HepG2 (cell line): ENCODE data around the gene SH3GL1. TPM values are rescaled to one million over a fixed set of nuclear protein-coding genes. Genes with fewer than 3 reads are reported as not detected.

Experiments
- ATAC-seq: fragments of 200-7000 bp; cut with Tn5 transposase; 3 replicates; pipeline ENCODE4 v1.9.1; 2020; ENCODE audit warnings: mild to moderate bottlenecking, moderate library complexity
- BruUV-seq: library from RNA; stranded (reverse); fragments of 400-500 nt; replicated peaks from 2 replicates; lab custom pipeline; 2021; lab: Mats Ljungman, UMichigan
- CTCF ChIA-PET: fragments of 300-600 bp; formaldehyde crosslinking; extraction: SDS; loops from one replicate; lab custom pipeline; 2021; ENCODE audit warnings: low total read pairs, inconsistent platforms, low intra/inter-chr PET ratio; lab: Yijun Ruan, JAX
- POLR2A ChIA-PET: fragments of 350-600 bp; sonication (Branson Sonifier 250); formaldehyde crosslinking; loops from one replicate; lab custom pipeline; 2020; ENCODE audit warnings: antibody characterized with exemption, inconsistent platforms; lab: Yijun Ruan, JAX
- DNase-seq: peaks from one replicate; pipeline ENCODE4 v3.0.0-alpha.2; 2015; ENCODE audit warnings: low spot score
- FAIRE-seq: peaks from 3 replicates; lab custom pipeline; 2011; peaks lifted over from hg19 to GRCh38; lab: Jason Lieb, UNC
- H2AFZ ChIP-seq: one replicate; pipeline ENCODE4 v1.6.1; 2011; ENCODE audit warnings: low read length, inconsistent platforms
- H3K27ac ChIP-seq: fragments of 300-600 bp; 3 replicates; pipeline ENCODE4 v1.8.0; 2011; ENCODE audit warnings: mixed run types, mild to moderate bottlenecking, mixed read lengths, low read length, inconsistent platforms; ENCODE audit not compliant: insufficient read depth; ENCODE audit errors: extremely low read length
- H3K27me3 ChIP-seq, 2 experiments: fragments of 200-600 bp in 1 of 2; 2 replicates in 1 of 2; 3 replicates in 1 of 2; pipeline versions ENCODE4 v1.6.0 to v1.8.0; 2011; ENCODE audit warnings: low read length in 2 of 2, mild to moderate bottlenecking in 2 of 2, moderate library complexity in 2 of 2, inconsistent platforms in 1 of 2; ENCODE audit not compliant: insufficient read depth in 2 of 2, control insufficient read depth in 1 of 2
- H3K36me3 ChIP-seq, 2 experiments: fragments of 200-600 bp in 1 of 2; replicated peaks in 1 of 2; 2 replicates in 1 of 2; 3 replicates in 1 of 2; pipeline versions ENCODE4 v1.5.1 to v1.8.0; 2011; ENCODE audit warnings: low read length in 2 of 2, inconsistent platforms in 1 of 2; ENCODE audit not compliant: insufficient read depth in 2 of 2, control insufficient read depth in 1 of 2
- H3K4me1 ChIP-seq: 2 replicates; pipeline ENCODE4 v1.5.1; 2012; ENCODE audit warnings: low read length, inconsistent platforms; ENCODE audit not compliant: insufficient read depth
- H3K4me2 ChIP-seq: 2 replicates; pipeline ENCODE4 v1.6.0; 2011; ENCODE audit warnings: low read depth, low read length, inconsistent platforms
- H3K4me3 ChIP-seq, 3 experiments: fragments of 200-600 bp in 1 of 3; sonication (generic), shearing (Covaris generic) in 1 of 3; replicated peaks in 1 of 3; 2 replicates each; pipeline ENCODE4 v1.5.1; 2011 to 2016; ENCODE audit warnings: low read length in 3 of 3, inconsistent platforms in 2 of 3, low read depth in 2 of 3, mild to moderate bottlenecking in 2 of 3, control low read depth in 1 of 3, mixed read lengths in 1 of 3; ENCODE audit not compliant: insufficient read depth in 1 of 3
- H3K79me2 ChIP-seq: one replicate; pipeline ENCODE4 v1.6.1; 2011; ENCODE audit warnings: low read length, inconsistent platforms; ENCODE audit not compliant: insufficient read depth
- H3K9ac ChIP-seq: 2 replicates; pipeline ENCODE4 v1.6.0; 2011; ENCODE audit warnings: mild to moderate bottlenecking, low read depth, low read length, inconsistent platforms; ENCODE audit not compliant: insufficient read depth
- H3K9me3 ChIP-seq: 2 replicates; pipeline ENCODE4 v1.5.1; 2012; ENCODE audit warnings: mild to moderate bottlenecking, low read length
- H4K20me1 ChIP-seq: 2 replicates; pipeline ENCODE4 v1.6.0; 2011; ENCODE audit warnings: inconsistent platforms, mild to moderate bottlenecking, low read length, moderate library complexity; ENCODE audit not compliant: insufficient read depth
- ASH2L ChIP-seq: fragments of 300-600, 200-600 bp; sonication (generic); IDR thresholded peaks from 2 replicates; pipeline ENCODE4 v1.7.0; 2017; ENCODE audit warnings: low read depth, mild to moderate bottlenecking, moderate library complexity, mixed read lengths, low read length; ENCODE audit not compliant: insufficient read length
- BCL6 ChIP-seq: IDR thresholded peaks from 2 replicates; pipeline ENCODE4 v1.6.1; 2016; ENCODE audit warnings: missing genetic modification reagents, missing compliant biosample characterization
- HMG20B ChIP-seq: conservative IDR thresholded peaks from 2 replicates; pipeline ENCODE4 v1.6.1; 2016; ENCODE audit warnings: missing genetic modification reagents, missing compliant biosample characterization
- KLF16 ChIP-seq, 2 experiments: sonication (generic) in 1 of 2; formaldehyde crosslinking in 1 of 2; IDR thresholded peaks; 2 replicates each; pipeline versions ENCODE4 v1.6.1 to v1.8.0; 2016 to 2023; ENCODE audit warnings: missing genetic modification reagents in 2 of 2, missing compliant biosample characterization in 1 of 2
- MEIS1 ChIP-seq: sonication (generic); formaldehyde crosslinking; IDR thresholded peaks from 2 replicates; pipeline ENCODE4 v1.9.0; 2021; ENCODE audit warnings: mild to moderate bottlenecking, missing genetic modification reagents, moderate library complexity, borderline replicate concordance
- NFE2 ChIP-seq: sonication (generic); formaldehyde crosslinking; IDR thresholded peaks from 2 replicates; pipeline ENCODE4 v1.4.0; 2020; ENCODE audit warnings: missing genetic modification reagents
- NR2C2 ChIP-seq: sonication (generic); formaldehyde crosslinking; IDR thresholded peaks from 2 replicates; pipeline ENCODE4 v1.4.0; 2020; ENCODE audit warnings: missing genetic modification reagents, mild to moderate bottlenecking, moderate library complexity, borderline replicate concordance
- PRMT3 ChIP-seq: sonication (generic); formaldehyde crosslinking; IDR thresholded peaks from 2 replicates; pipeline ENCODE4 v1.8.1; 2022; ENCODE audit warnings: low read depth, mild to moderate bottlenecking, moderate library complexity, missing genetic modification reagents, borderline replicate concordance
- RFX5 ChIP-seq: IDR thresholded peaks from 2 replicates; pipeline ENCODE4 v1.6.1; 2011; ENCODE audit warnings: low read depth, low read length, improper control_type of control experiment
- SNAPC2 ChIP-seq: sonication (generic); formaldehyde crosslinking; IDR thresholded peaks from 2 replicates; pipeline ENCODE4 v1.8.1; 2022; ENCODE audit warnings: mild to moderate bottlenecking, missing genetic modification reagents
- TBX3 ChIP-seq: fragments of 450-650 bp; IDR thresholded peaks from 2 replicates; pipeline ENCODE4 v1.6.1; 2017; ENCODE audit warnings: antibody characterized with exemption, mild to moderate bottlenecking, inconsistent platforms, borderline replicate concordance
- TIGD3 ChIP-seq: sonication (generic); formaldehyde crosslinking; IDR thresholded peaks from 2 replicates; pipeline ENCODE4 v1.5.1; 2020; ENCODE audit warnings: mild to moderate bottlenecking, missing genetic modification reagents, borderline replicate concordance
- ZMYM2 ChIP-seq: sonication (generic); formaldehyde crosslinking; IDR thresholded peaks from 2 replicates; pipeline ENCODE4 v1.8.0; 2022; ENCODE audit warnings: mild to moderate bottlenecking, missing genetic modification reagents
- ZMYM3 ChIP-seq: sonication (generic); formaldehyde crosslinking; IDR thresholded peaks from 2 replicates; pipeline ENCODE4 v1.5.1; 2020; ENCODE audit warnings: mild to moderate bottlenecking, missing genetic modification reagents
- ZNF101 ChIP-seq: sonication (generic); formaldehyde crosslinking; IDR thresholded peaks from 2 replicates; pipeline ENCODE4 v1.4.0; 2020; ENCODE audit warnings: mild to moderate bottlenecking, low read depth, missing genetic modification reagents, borderline replicate concordance
- ZNF556 ChIP-seq: sonication (generic); formaldehyde crosslinking; IDR thresholded peaks from 2 replicates; pipeline ENCODE4 v1.4.0; 2020; ENCODE audit warnings: mild to moderate bottlenecking, missing genetic modification reagents, borderline replicate concordance
- WGBS: methylation state at CpG from one replicate; pipeline ENCODE4 v1.1.6; 2017; ENCODE audit warnings: low lambda C conversion rate; 5-methylcytosine and 5-hydroxymethylcytosine counted together
- in situ Hi-C: cut with HindIII; loops from 2 replicates; pipeline ENCODE4 v1.10.0; 2017; ENCODE audit warnings: low pct_unique_long_range_greater_than_20kb; ENCODE audit not compliant: extremely low pct_ligation_motif_present
- intact Hi-C: fragments of 100-400 bp; cut with micrococcal nuclease; formaldehyde crosslinking; loops from one replicate; pipeline ENCODE4 v1.10.0; 2022; ENCODE audit not compliant: unreplicated experiment
- polyA plus RNA-seq, 8 experiments: library from polyadenylated mRNA; depleted of rRNA in 3 of 8; stranded (reverse) in 7 of 8; unstranded in 1 of 8; fragments of >200 nt; fragmentation: Illumina TruSeq in 4 of 8; extraction: Trizol in 4 of 8; gene quantifications; 2 replicates each; pipeline versions ENCODE4 v1.2.1 to v1.2.3, GENCODE V29; 2011 to 2016; ENCODE audit warnings: low read depth in 4 of 8, missing spikeins in 1 of 8, mixed read lengths in 1 of 8; ENCODE audit not compliant: insufficient read depth in 1 of 8
- total RNA-seq, 5 experiments: library from RNA; depleted of rRNA; stranded (reverse); fragments of >200 nt; fragmentation: Illumina TruSeq; extraction: Trizol; gene quantifications; 2 replicates each; pipeline ENCODE4 v1.2.3, GENCODE V29; 2016; ENCODE audit warnings: low read depth in 1 of 5
- TF ChIP-seq, protein P1 (sequence below): IDR thresholded peaks from 2 replicates; pipeline ENCODE4 v1.6.1; 2016; ENCODE audit warnings: missing genetic modification reagents, missing compliant biosample characterization
- TF ChIP-seq, protein P2 (sequence below): sonication (generic); formaldehyde crosslinking; IDR thresholded peaks from 2 replicates; pipeline ENCODE4 v1.8.1; 2022; ENCODE audit warnings: mild to moderate bottlenecking, missing genetic modification reagents
- TF ChIP-seq, protein P3 (sequence below): sonication (generic); formaldehyde crosslinking; IDR thresholded peaks from 2 replicates; pipeline ENCODE4 v1.5.1; 2020; ENCODE audit warnings: missing genetic modification reagents, mild to moderate bottlenecking, borderline replicate concordance

SH3GL1 gene
- total and polyA plus RNA-seq, 2 of the 13 experiments (the other 11 are each of a cell fraction or from before 2014, with no cell fraction given), result 33.0 to 45.1 TPM

- TF ChIP-seq ZMYM2 (CRISPR knock-in tag) (no peak), NFE2 (CRISPR knock-in tag) (no peak), NR2C2 (CRISPR knock-in tag) (no peak), TBX3 (no peak), ZNF556 (CRISPR knock-in tag) (no peak), TIGD3 (CRISPR knock-in tag) (no peak)
- TF ChIP-seq, protein P1, sequence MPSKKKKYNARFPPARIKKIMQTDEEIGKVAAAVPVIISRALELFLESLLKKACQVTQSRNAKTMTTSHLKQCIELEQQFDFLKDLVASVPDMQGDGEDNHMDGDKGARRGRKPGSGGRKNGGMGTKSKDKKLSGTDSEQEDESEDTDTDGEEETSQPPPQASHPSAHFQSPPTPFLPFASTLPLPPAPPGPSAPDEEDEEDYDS (CRISPR knock-in tag), result no peak
- TF ChIP-seq, all 625 proteins: peak for 0
These were observed 83.4 kb downstream of the SH3GL1 start (continued) for GRCh38 chr19:4316956-4317355.

- intact Hi-C loops (no loop called here), in situ Hi-C loops (no loop called here)
- H3K9me3 ChIP-seq, result no peaks in the 10 kb centered on the region
- H4K20me1 ChIP-seq, result no peaks in the 10 kb centered on the region
- no peak overlapping the region for H3K9ac ChIP-seq
- H3K27ac ChIP-seq, result no peak overlapping the region
- peak overlapping the region; percentile 28 for H3K4me2 ChIP-seq
- no peaks in the 10 kb centered on the region for H3K79me2 ChIP-seq
- 34% methylated on average over 12 of the region's 12 CpGs for WGBS
- H3K27me3 ChIP-seq, result 0 out of 5 replicates have a peak, but pooled peaks cover 0 to 1% of the 10 kb centered on the region in 2 experiments
- CTCF ChIA-PET, result interaction anchor here (0.7 kb wide), 1 partner anchor 47 kb away, joined by 4 read pairs; no protein-coding TSS in a partner anchor
- H3K36me3 ChIP-seq, result no peaks in the 10 kb centered on the region
- H2AFZ ChIP-seq, result no peak overlapping the region
- H3K4me3 ChIP-seq, result no peak overlapping the region
- FAIRE-seq (no peak), ATAC-seq (no peak), DNase-seq (no peak)
- BruUV-seq, result no TSS peak
- H3K4me1 ChIP-seq, result peaks cover 42% of the 10 kb centered on the region
- POLR2A ChIA-PET, result interaction anchor here (1.3 kb wide), 1 partner anchor 25 kb away, joined by 5 read pairs; the partner anchor contains the start of gene STAP2
- TF ChIP-seq SNAPC2 (CRISPR knock-in tag) (no peak), ZNF101 (CRISPR knock-in tag) (no peak), MEIS1 (CRISPR knock-in tag) (no peak), BCL6 (CRISPR knock-in tag) (no peak), ASH2L (no peak), HMG20B (no peak), ZMYM3 (CRISPR knock-in tag) (peak; percentile 76), RFX5 (no peak), PRMT3 (CRISPR knock-in tag) (no peak), KLF16 (CRISPR knock-in tag; IDR thresholded peaks at IDR 0.05) (no peak)
- TF ChIP-seq, protein P2, sequence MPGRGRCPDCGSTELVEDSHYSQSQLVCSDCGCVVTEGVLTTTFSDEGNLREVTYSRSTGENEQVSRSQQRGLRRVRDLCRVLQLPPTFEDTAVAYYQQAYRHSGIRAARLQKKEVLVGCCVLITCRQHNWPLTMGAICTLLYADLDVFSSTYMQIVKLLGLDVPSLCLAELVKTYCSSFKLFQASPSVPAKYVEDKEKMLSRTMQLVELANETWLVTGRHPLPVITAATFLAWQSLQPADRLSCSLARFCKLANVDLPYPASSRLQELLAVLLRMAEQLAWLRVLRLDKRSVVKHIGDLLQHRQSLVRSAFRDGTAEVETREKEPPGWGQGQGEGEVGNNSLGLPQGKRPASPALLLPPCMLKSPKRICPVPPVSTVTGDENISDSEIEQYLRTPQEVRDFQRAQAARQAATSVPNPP, result no peak
- TF ChIP-seq, protein P3, sequence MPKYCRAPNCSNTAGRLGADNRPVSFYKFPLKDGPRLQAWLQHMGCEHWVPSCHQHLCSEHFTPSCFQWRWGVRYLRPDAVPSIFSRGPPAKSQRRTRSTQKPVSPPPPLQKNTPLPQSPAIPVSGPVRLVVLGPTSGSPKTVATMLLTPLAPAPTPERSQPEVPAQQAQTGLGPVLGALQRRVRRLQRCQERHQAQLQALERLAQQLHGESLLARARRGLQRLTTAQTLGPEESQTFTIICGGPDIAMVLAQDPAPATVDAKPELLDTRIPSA, result no peak
These were observed 86.4 kb downstream of the SH3GL1 start for GRCh38 chr19:4313847-4314490.
